GM15510 (cell line): Measurements from ENCODE around the gene SEPTIN5.

Experiments
- POLR2A ChIP-seq: IDR thresholded peaks from 3 replicates; pipeline ENCODE4 v1.6.1; 2011; ENCODE audit warnings: borderline replicate concordance; ENCODE audit not compliant: insufficient read length; ENCODE audit errors: extremely low read depth

SEPTIN5 gene

DNA sequence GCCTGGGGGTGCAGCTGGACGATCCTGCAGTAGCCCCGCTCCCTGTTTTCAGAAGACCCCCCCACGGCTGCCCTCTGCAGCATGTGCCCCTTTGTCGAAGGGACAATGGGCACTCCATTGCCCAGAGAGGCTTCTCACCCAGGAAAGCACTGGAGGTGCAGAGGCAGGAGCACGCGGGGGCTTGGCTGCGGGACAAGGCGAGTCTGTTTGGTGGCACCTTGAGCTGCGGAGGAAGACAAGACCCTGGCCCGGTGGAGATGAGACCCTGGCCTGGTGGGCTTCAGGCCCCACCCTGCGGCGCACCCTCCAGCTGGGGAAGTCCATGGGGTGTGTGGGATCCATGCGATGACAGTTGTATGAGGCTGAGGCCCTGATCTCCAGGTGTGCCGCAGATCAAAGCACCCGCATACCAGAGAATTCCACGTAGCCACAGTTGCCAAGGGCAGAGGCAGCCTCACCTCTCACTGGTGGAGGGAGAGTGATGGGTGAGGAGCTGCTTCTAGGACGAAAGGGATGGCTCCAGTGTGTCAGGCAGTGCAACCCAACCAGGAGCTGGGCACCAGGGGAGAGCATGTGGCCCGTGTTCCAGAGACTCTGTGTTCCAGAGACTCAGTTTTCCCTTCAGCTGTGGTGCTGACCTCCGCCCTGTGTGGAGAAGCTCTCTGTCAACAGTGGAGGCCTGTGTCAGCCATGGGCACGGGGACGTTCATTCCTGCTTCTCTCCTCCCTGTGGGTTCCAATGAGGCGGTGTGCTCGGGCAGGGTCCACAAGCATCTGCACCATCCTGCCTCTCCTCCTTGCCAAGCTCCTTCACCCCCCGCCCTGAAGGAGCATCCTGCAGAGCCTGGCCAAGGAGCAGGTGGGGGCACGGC is 56.3 kb downstream of the SEPTIN5 start:
- no peak for TF ChIP-seq POLR2A

GRCh38 chr22:19772422-19772672 is 58.0 kb downstream of the SEPTIN5 start:
- TF ChIP-seq POLR2A: no peak
